Measurements from ENCODE around the gene GDF3.

DNA sequence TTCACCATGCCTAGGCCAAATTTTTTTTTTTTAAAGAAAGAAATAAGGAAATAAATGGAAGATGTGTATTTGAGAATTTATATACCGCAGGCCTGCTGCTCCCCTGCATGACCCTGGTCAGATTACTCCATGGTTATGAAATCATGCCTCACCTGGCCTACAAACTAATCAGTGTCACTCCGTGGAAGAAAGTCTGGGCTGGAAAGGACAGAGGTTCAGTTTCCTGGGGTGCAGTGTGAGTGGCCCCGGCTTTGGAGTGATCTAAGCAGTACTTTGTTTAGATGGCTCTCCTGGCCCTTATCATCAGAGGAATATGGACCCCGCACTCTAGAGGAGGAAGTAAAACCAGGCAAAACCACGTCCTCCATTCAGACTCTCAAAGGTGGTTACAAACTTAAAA lies 39.5 kb downstream of the GDF3 start:
- TF ChIP-seq, protein P1, sequence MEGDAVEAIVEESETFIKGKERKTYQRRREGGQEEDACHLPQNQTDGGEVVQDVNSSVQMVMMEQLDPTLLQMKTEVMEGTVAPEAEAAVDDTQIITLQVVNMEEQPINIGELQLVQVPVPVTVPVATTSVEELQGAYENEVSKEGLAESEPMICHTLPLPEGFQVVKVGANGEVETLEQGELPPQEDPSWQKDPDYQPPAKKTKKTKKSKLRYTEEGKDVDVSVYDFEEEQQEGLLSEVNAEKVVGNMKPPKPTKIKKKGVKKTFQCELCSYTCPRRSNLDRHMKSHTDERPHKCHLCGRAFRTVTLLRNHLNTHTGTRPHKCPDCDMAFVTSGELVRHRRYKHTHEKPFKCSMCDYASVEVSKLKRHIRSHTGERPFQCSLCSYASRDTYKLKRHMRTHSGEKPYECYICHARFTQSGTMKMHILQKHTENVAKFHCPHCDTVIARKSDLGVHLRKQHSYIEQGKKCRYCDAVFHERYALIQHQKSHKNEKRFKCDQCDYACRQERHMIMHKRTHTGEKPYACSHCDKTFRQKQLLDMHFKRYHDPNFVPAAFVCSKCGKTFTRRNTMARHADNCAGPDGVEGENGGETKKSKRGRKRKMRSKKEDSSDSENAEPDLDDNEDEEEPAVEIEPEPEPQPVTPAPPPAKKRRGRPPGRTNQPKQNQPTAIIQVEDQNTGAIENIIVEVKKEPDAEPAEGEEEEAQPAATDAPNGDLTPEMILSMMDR (IDR thresholded peaks at IDR 0.05), result no peak
- no peak for TF ChIP-seq EZH2 (IDR thresholded peaks at IDR 0.05; ENCODE audit: borderline replicate concordance, insufficient read depth, low read depth, low read length, poor library complexity, severe bottlenecking)
